Measurements from ENCODE around the gene TEX29. TPM values are rescaled to one million over a fixed set of nuclear protein-coding genes. Genes with fewer than 3 reads are reported as not detected.

Gene TEX29
- total RNA-seq, 1 donor from 2014 or later = not detected

DNA sequence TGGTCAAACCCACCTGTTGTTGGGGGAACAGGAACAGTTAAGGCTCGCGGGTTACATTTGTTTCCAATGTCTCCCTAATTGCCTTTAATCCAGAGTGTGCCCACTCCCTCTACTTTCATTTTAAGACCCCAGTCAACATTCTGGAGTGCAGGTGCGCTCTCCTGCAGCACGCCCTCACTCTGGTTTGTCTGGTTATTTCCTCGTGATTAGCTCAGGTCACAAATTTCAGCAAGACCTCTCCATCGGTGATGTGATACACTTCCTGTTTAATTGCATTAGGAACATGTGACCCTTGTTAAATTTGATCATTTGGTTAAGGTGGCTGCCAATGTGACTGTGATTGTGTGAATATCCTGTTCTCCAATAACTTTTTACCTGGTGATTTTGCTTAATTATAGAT lies 53.0 kb downstream of the TEX29 start:
- no peaks in the 10 kb centered on the region for H3K36me3 ChIP-seq (ENCODE audit: control insufficient read depth in 3 of 3, insufficient read depth in 3 of 3, low read length in 3 of 3)
- H3K9ac ChIP-seq (ENCODE audit: low read depth in 1 of 3, low read length in 3 of 3) = no peak overlapping the region
- no peaks in the 10 kb centered on the region for H3K4me1 ChIP-seq (ENCODE audit: control insufficient read depth in 3 of 3, insufficient read depth in 3 of 3, low read length in 3 of 3)
- H3K27ac ChIP-seq (ENCODE audit: low read depth, low read length) = no peak overlapping the region
- H3K9me3 ChIP-seq (ENCODE audit: control insufficient read depth in 3 of 3, low read length in 3 of 3) = no peaks in the 10 kb centered on the region
- H3K4me3 ChIP-seq (ENCODE audit: low read length in 3 of 3) = no peak overlapping the region
- H3K27me3 ChIP-seq (ENCODE audit: control insufficient read depth in 3 of 3, insufficient read depth in 3 of 3, low read length in 3 of 3) = peaks cover 0 to 5% (median 2%) of the 10 kb centered on the region in 3 donors

DNA sequence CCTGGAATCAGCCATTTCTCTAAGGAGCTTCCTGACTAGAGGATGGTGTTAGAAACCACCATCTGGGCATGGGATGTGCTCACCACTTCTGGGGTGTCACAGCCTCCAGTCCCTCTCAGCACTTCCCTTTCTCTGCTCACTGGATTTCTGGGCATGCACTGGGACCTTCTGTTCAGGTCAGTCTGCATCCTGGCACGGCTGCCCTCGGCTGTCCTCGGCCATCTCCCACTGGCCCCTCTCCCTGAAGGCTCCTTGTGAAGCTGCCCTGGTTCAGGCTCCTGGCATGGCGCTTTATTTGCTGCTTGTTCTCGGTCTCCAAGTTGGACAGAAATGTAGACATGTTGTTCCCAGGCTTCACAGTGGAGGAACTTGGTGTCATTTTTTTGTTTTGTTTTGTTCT lies 60.0 kb downstream of the TEX29 start:
- Histone ChIP-seq H3K36me3 (ENCODE audit: control insufficient read depth in 3 of 3, insufficient read depth in 3 of 3, low read length in 3 of 3) (no peaks in the 10 kb centered on the region), H3K4me3 (ENCODE audit: low read length in 3 of 3) (no peak overlapping the region), H3K9ac (ENCODE audit: low read depth in 1 of 3, low read length in 3 of 3) (no peak overlapping the region), H3K9me3 (ENCODE audit: control insufficient read depth in 3 of 3, low read length in 3 of 3) (peaks cover 0 to 3% (median 3%) of the 10 kb centered on the region in 3 donors), H3K4me1 (ENCODE audit: control insufficient read depth in 3 of 3, insufficient read depth in 3 of 3, low read length in 3 of 3) (no peaks in the 10 kb centered on the region), H3K27ac (ENCODE audit: low read depth, low read length) (no peak overlapping the region), H3K27me3 (ENCODE audit: control insufficient read depth in 3 of 3, insufficient read depth in 3 of 3, low read length in 3 of 3) (peaks cover 11 to 16% (median 15%) of the 10 kb centered on the region in 3 donors)

DNA sequence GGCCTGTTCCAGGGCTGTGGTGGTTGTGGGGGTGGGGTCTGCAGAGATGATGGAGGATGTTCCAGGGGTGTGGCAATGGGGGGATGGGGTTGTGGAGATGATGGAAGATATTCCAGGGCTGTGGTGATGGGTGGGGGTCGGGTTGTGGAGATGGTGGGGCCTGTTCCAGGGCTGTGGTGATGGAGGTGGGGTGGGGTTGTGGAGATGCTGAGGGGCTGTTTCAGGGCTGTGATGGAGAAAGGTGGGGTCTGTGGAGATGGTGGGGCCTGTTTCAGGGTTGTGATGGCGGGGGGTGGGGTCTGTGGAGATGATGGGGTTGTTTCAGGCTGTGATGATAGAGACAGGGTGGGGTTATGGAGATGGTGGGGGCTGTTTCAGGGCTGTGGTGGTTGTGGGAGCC lies 62.0 kb downstream of the TEX29 start:
- no peak overlapping the region for H3K9ac ChIP-seq (ENCODE audit: low read depth in 1 of 3, low read length in 3 of 3)

DNA sequence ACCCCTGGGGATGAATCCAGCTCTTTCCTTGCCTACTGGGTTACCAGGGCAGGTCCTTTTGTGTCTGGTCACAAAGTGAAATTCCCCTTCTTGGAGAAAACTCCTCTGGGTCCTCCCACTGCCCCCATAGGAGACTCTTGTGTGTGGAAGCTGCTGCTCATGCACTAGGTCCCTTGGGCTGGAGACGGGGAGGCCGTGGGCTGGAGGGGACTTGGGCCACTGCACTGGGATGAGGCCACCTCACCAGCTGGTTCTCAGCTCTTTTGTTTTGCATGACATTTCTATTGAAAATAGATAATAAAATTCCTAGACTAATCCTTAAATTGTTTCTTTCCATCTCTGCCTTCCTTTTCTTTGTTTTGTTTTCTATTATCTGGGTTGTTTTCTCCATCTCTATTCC lies 62.4 kb downstream of the TEX29 start:
- peaks cover 0 to 3% (median 3%) of the 10 kb centered on the region in 3 donors for H3K9me3 ChIP-seq (ENCODE audit: control insufficient read depth in 3 of 3, low read length in 3 of 3)
- no peak overlapping the region for H3K4me3 ChIP-seq (ENCODE audit: low read length in 3 of 3)
- H3K4me1 ChIP-seq (ENCODE audit: control insufficient read depth in 3 of 3, insufficient read depth in 3 of 3, low read length in 3 of 3) = no peaks in the 10 kb centered on the region
- no peaks in the 10 kb centered on the region for H3K36me3 ChIP-seq (ENCODE audit: control insufficient read depth in 3 of 3, insufficient read depth in 3 of 3, low read length in 3 of 3)
- H3K27ac ChIP-seq (ENCODE audit: low read depth, low read length) = no peak overlapping the region
- no peak overlapping the region for H3K9ac ChIP-seq (ENCODE audit: low read depth in 1 of 3, low read length in 3 of 3)
- H3K27me3 ChIP-seq (ENCODE audit: control insufficient read depth in 3 of 3, insufficient read depth in 3 of 3, low read length in 3 of 3) = peaks cover 11 to 22% (median 20%) of the 10 kb centered on the region in 3 donors

More for the DNA sequence above, 62.0 kb downstream of the TEX29 start:
- Histone ChIP-seq H3K4me1 (ENCODE audit: control insufficient read depth in 3 of 3, insufficient read depth in 3 of 3, low read length in 3 of 3) (no peaks in the 10 kb centered on the region), H3K4me3 (ENCODE audit: low read length in 3 of 3) (no peak overlapping the region), H3K27me3 (ENCODE audit: control insufficient read depth in 3 of 3, insufficient read depth in 3 of 3, low read length in 3 of 3) (peaks cover 11 to 19% (median 18%) of the 10 kb centered on the region in 3 donors), H3K9me3 (ENCODE audit: control insufficient read depth in 3 of 3, low read length in 3 of 3) (peaks cover 0 to 3% (median 3%) of the 10 kb centered on the region in 3 donors), H3K36me3 (ENCODE audit: control insufficient read depth in 3 of 3, insufficient read depth in 3 of 3, low read length in 3 of 3) (no peaks in the 10 kb centered on the region), H3K27ac (ENCODE audit: low read depth, low read length) (no peak overlapping the region)

DNA sequence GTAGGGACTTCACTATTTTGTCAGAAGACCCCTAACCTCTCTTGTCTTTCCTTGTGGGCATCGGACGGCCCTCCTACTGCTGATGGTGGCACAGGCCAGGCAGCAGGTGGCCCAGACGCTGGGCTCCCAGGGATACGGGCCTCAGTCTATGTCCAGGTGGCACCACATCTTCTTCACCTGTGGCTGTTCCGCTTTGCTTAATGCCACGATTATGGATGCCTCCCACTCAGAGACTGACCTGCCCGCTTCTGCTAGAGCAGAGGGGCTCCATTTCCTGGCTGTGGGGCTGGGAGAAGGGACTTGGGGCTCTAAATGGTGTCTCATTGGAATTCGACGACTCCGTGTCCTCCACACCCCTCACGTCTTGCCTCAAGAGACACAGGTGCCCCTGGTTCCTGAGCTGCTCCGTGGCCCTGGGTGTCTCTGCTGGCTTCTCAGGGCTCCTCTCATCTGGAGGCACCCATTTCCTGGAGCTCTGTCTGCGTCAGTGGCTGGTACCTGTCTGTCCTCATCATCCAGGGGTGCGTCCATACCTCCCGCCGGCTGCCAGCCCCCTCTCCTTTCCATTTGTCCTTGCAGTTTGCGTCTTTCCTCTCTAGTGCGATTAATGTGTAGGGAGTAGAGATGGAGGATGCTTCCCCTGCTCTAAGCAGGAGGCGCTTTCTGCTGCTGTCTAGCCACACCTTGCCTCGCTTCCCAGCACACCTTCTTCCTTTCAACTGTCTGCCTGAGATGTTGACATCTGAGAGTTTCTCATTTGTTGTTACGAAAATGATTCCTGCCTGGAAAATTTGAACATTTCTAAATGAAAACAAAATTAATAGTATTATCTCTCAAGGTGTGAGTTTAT lies 63.4 kb downstream of the TEX29 start:
- peaks cover 0 to 3% (median 3%) of the 10 kb centered on the region in 3 donors for H3K9me3 ChIP-seq (ENCODE audit: control insufficient read depth in 3 of 3, low read length in 3 of 3)
- no peak overlapping the region for H3K27ac ChIP-seq (ENCODE audit: low read depth, low read length)
- peaks cover 11 to 30% (median 20%) of the 10 kb centered on the region in 3 donors for H3K27me3 ChIP-seq (ENCODE audit: control insufficient read depth in 3 of 3, insufficient read depth in 3 of 3, low read length in 3 of 3)
- no peak overlapping the region for H3K9ac ChIP-seq (ENCODE audit: low read depth in 1 of 3, low read length in 3 of 3)
- H3K4me1 ChIP-seq (ENCODE audit: control insufficient read depth in 3 of 3, insufficient read depth in 3 of 3, low read length in 3 of 3) = no peaks in the 10 kb centered on the region
- H3K4me3 ChIP-seq (ENCODE audit: low read length in 3 of 3) = no peak overlapping the region
- H3K36me3 ChIP-seq (ENCODE audit: control insufficient read depth in 3 of 3, insufficient read depth in 3 of 3, low read length in 3 of 3) = no peaks in the 10 kb centered on the region

DNA sequence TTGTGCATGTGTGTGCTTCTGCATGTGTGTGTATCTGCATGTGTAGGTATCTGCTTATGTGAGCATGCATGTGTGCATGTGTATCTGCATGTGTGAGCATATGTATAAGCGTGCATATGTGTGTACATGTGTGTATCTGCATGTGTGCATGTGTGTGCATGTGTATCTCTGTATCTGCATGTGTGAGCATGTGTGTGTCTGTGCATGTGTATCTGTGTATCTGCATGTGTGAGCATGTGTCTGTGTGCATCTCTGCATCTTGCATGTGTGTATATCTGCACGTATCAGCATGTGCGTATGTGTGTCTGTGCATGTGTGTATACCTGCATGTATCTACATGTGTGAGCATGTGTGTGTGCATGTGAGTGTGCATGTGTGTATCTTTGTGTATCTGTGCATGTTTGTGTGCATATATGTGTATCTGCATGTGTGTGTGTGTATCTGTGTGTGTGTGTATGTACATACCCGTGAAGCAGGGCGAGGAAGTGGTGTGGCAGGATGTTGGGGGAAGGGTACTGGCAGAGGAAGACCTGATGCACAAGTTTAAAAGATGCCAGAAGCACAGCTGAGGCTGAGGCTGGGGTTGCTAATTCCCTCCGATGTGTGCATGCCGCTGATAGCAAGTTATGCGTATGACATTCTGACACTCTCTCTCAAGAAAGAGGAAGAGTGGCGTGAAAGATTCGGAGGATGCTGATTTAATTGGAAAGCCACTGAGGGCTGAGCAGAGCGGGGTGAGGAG lies 64.2 kb downstream of the TEX29 start:
- H3K4me1 ChIP-seq (ENCODE audit: control insufficient read depth in 3 of 3, insufficient read depth in 3 of 3, low read length in 3 of 3) = no peaks in the 10 kb centered on the region
- H3K9ac ChIP-seq (ENCODE audit: low read depth in 1 of 3, low read length in 3 of 3) = no peak overlapping the region
- H3K9me3 ChIP-seq (ENCODE audit: control insufficient read depth in 3 of 3, low read length in 3 of 3) = peaks cover 0 to 3% (median 3%) of the 10 kb centered on the region in 3 donors
- H3K36me3 ChIP-seq (ENCODE audit: control insufficient read depth in 3 of 3, insufficient read depth in 3 of 3, low read length in 3 of 3) = no peaks in the 10 kb centered on the region
- peaks cover 11 to 35% (median 20%) of the 10 kb centered on the region in 3 donors for H3K27me3 ChIP-seq (ENCODE audit: control insufficient read depth in 3 of 3, insufficient read depth in 3 of 3, low read length in 3 of 3)
- H3K27ac ChIP-seq (ENCODE audit: low read depth, low read length) = no peak overlapping the region
- no peak overlapping the region for H3K4me3 ChIP-seq (ENCODE audit: low read length in 3 of 3)

DNA sequence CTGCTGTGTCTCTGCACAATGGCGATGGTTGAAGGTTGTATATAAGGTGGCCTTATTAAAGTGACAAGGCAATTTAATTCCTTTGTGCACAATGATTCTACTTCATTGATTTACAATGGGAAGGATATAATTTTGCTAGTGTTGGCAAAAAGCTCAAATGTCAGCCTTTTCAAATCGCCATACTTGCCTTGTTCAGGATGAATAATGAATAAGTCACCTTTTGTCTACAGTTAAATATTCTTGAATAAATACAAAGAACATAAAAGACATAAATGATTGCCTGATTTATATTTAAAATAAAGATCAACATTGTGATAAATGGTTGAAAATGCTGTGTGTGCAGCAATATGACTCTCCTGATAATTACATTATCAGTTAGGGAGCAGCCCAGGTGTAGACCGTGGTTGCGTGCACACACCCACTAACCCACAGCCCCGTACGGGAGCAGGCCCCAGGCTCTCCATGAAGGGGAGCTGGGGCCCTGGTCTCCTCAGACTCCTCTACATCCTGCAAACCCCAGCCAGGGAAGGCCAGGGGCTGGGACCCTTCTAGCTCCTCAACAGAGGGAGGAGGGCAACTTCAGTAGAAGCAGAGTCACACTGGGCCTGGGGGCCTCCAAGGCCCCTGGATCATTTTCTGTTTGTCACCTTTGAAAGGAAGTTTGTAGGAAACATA lies 64.9 kb downstream of the TEX29 start:
- peaks cover 0 to 2% (median 2%) of the 10 kb centered on the region in 3 donors for H3K9me3 ChIP-seq (ENCODE audit: control insufficient read depth in 3 of 3, low read length in 3 of 3)
- peaks cover 13 to 33% (median 21%) of the 10 kb centered on the region in 3 donors for H3K27me3 ChIP-seq (ENCODE audit: control insufficient read depth in 3 of 3, insufficient read depth in 3 of 3, low read length in 3 of 3)
- H3K4me1 ChIP-seq (ENCODE audit: control insufficient read depth in 3 of 3, insufficient read depth in 3 of 3, low read length in 3 of 3) = no peaks in the 10 kb centered on the region
- H3K9ac ChIP-seq (ENCODE audit: low read depth in 1 of 3, low read length in 3 of 3) = no peak overlapping the region
- H3K4me3 ChIP-seq (ENCODE audit: low read length in 3 of 3) = no peak overlapping the region
- no peaks in the 10 kb centered on the region for H3K36me3 ChIP-seq (ENCODE audit: control insufficient read depth in 3 of 3, insufficient read depth in 3 of 3, low read length in 3 of 3)
- no peak overlapping the region for H3K27ac ChIP-seq (ENCODE audit: low read depth, low read length)

DNA sequence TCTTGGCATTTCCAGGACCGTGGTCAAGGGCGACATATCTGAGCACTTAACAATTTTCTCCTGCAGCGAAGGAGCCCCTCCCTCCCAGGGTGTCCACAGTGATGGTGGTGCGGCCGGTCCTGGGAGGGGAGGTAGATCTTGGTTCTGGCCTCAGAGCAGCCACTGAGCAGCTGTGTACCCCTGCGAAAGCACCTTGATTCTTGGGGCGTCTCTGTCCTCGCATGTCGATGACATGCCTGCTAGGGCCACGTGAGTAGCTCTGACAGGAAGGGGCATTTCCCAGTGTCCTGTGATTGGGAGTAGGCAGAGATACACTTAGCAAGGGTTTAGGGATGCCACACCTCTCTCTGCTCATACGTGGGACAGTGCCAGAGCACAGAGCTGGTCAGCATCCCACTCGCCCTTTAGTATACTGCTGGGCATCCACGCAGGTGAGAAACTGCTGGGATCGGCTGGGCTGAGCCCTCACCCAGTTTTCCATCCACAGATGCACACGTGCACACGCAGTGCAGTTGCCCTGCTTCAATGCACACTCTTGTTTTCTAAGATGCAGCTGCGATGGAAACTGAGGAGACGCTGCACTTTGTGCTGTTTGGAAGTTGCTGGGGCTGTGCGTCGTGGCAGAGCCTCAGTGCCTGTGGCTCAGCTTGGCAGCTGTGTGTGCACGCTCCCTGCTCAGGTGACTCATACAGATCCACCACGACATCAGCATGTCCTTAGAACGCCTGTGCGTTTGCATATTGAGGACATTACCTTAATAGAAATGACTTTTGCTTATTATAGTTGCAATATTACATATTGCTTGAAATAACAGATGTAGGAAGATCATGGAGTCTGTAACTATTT lies 66.8 kb downstream of the TEX29 start:
- H3K27me3 ChIP-seq (ENCODE audit: control insufficient read depth in 3 of 3, insufficient read depth in 3 of 3, low read length in 3 of 3) = peaks cover 13 to 33% (median 16%) of the 10 kb centered on the region in 3 donors
- no peaks in the 10 kb centered on the region for H3K36me3 ChIP-seq (ENCODE audit: control insufficient read depth in 3 of 3, insufficient read depth in 3 of 3, low read length in 3 of 3)
- H3K9me3 ChIP-seq (ENCODE audit: control insufficient read depth in 3 of 3, low read length in 3 of 3) = no peaks in the 10 kb centered on the region
- H3K4me1 ChIP-seq (ENCODE audit: control insufficient read depth in 3 of 3, insufficient read depth in 3 of 3, low read length in 3 of 3) = no peaks in the 10 kb centered on the region
- no peak overlapping the region for H3K9ac ChIP-seq (ENCODE audit: low read depth in 1 of 3, low read length in 3 of 3)
- no peak overlapping the region for H3K4me3 ChIP-seq (ENCODE audit: low read length in 3 of 3)
- no peak overlapping the region for H3K27ac ChIP-seq (ENCODE audit: low read depth, low read length)

DNA sequence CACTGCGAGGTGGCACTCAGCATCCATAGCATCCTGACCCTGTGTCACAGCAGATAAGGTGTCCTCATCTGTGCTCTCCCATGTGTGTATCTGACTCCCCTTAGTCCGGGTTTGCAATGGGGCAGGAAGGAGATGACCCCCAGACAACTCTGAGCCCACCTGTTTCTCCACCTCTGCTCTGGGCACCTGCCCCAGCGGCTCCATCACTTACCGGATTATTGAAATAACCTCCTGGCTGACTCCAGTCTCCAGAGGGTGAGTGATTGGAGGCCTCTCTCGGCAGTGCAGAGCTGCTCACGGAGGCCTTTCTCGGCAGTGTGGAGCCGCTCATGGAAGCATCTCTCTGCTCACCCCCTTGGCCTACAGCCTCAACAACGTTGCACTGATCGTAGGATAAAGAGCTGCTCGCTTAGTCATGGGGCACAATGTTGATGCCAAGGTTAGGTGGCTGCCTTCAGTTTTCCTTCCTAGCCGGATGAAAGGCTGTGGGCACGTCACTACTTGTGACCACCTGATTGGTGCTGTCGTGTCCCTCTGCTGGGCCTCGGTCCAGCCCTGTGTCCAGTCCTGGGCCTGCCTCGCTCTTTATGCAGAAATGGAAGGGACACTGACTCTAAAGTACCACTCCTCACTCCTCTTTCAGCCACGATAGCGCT lies 67.6 kb downstream of the TEX29 start:
- Histone ChIP-seq H3K4me1 (ENCODE audit: control insufficient read depth in 3 of 3, insufficient read depth in 3 of 3, low read length in 3 of 3) (no peaks in the 10 kb centered on the region), H3K9ac (ENCODE audit: low read depth in 1 of 3, low read length in 3 of 3) (no peak overlapping the region), H3K27ac (ENCODE audit: low read depth, low read length) (no peak overlapping the region), H3K9me3 (ENCODE audit: control insufficient read depth in 3 of 3, low read length in 3 of 3) (no peaks in the 10 kb centered on the region), H3K27me3 (ENCODE audit: control insufficient read depth in 3 of 3, insufficient read depth in 3 of 3, low read length in 3 of 3) (peaks cover 13 to 33% (median 16%) of the 10 kb centered on the region in 3 donors), H3K36me3 (ENCODE audit: control insufficient read depth in 3 of 3, insufficient read depth in 3 of 3, low read length in 3 of 3) (no peaks in the 10 kb centered on the region), H3K4me3 (ENCODE audit: low read length in 3 of 3) (no peak overlapping the region)
